H1 (cell line): ENCODE measurements around the gene PIK3C2G. TPM values are rescaled to one million over a fixed set of nuclear protein-coding genes. Genes with fewer than 3 reads are reported as not detected.
A peak's percentile ranks its signal among the peaks of the same experiment; 100 is the strongest.

Experiments used
- CTCF ChIA-PET: fragments of 300-600 bp; sonication (Branson Sonifier 250); formaldehyde crosslinking; loops from one replicate; lab custom pipeline; 2021; ENCODE audit not compliant: partially characterized antibody; lab: Charles Lee
- POLR2A ChIA-PET: fragments of 300-600 bp; sonication (Branson Sonifier 250); formaldehyde crosslinking; loops from one replicate; lab custom pipeline; 2021; ENCODE audit warnings: inconsistent platforms; ENCODE audit not compliant: partially characterized antibody; lab: Charles Lee
- DNase-seq, 2 experiments: peaks; one replicate each; pipeline versions ENCODE4 v3.0.0 to v3.0.0-alpha.2; 2010 to 2022; ENCODE audit warnings: low spot score in 2 of 2, low read depth in 1 of 2, mixed read lengths in 1 of 2
- FAIRE-seq: peaks from 2 replicates; lab custom pipeline; 2011; peaks lifted over from hg19 to GRCh38; lab: Jason Lieb, UNC
- H2AFZ ChIP-seq: 2 replicates; pipeline ENCODE4 v1.8.1; 2012; ENCODE audit warnings: low read length, inconsistent platforms
- H2AK5ac ChIP-seq: 2 replicates; pipeline ENCODE4 v1.6.1; 2013; ENCODE audit warnings: low read depth, low read length
- H2BK120ac ChIP-seq: replicated peaks from 2 replicates; pipeline ENCODE3; 2013; ENCODE audit warnings: low read depth, low read length, inconsistent platforms
- H2BK12ac ChIP-seq: 2 replicates; pipeline ENCODE4 v1.6.1; 2013; ENCODE audit warnings: low read depth, low read length
- H2BK15ac ChIP-seq: 2 replicates; pipeline ENCODE4 v1.6.1; 2013; ENCODE audit warnings: low read length
- H2BK20ac ChIP-seq: 2 replicates; pipeline ENCODE4 v1.6.1; 2013; ENCODE audit warnings: low read length
- H2BK5ac ChIP-seq: 2 replicates; pipeline ENCODE4 v1.6.1; 2013; ENCODE audit warnings: low read depth, low read length
- H3K14ac ChIP-seq: 2 replicates; pipeline ENCODE4 v1.6.1; 2013; ENCODE audit warnings: inconsistent platforms; ENCODE audit not compliant: insufficient read length
- H3K18ac ChIP-seq: 2 replicates; pipeline ENCODE4 v1.6.1; 2013; ENCODE audit warnings: low read length; ENCODE audit errors: extremely low read depth
- H3K23ac ChIP-seq: 2 replicates; pipeline ENCODE4 v1.6.1; 2013; ENCODE audit warnings: inconsistent platforms; ENCODE audit not compliant: insufficient read length
- H3K23me2 ChIP-seq: 2 replicates; pipeline ENCODE4 v1.6.1; 2013; ENCODE audit warnings: low read depth, low read length
- H3K27ac ChIP-seq: 2 replicates; pipeline ENCODE4 v1.6.1; 2011; ENCODE audit warnings: low read depth, low read length, inconsistent platforms
- H3K27me3 ChIP-seq, 4 experiments: replicated peaks in 1 of 4; 1 replicate in 1 of 4; 2 replicates in 3 of 4; pipeline versions ENCODE4 v1.6.1 to v1.8.1; 2011 to 2013; ENCODE audit warnings: low read length in 3 of 4, mild to moderate bottlenecking in 3 of 4, inconsistent platforms in 2 of 4, mixed read lengths in 2 of 4, moderate library complexity in 1 of 4; ENCODE audit not compliant: control insufficient read depth in 3 of 4, insufficient read depth in 3 of 4; ENCODE audit errors: extremely low read depth in 1 of 4
- H3K36me3 ChIP-seq, 4 experiments: 2 replicates each; pipeline versions ENCODE4 v1.6.1 to v1.8.1; 2011 to 2013; ENCODE audit warnings: mild to moderate bottlenecking in 4 of 4, low read length in 3 of 4, moderate library complexity in 2 of 4, control low read depth in 1 of 4, inconsistent platforms in 1 of 4; ENCODE audit not compliant: insufficient read depth in 4 of 4, control insufficient read depth in 2 of 4
- H3K4ac ChIP-seq: replicated peaks from 2 replicates; pipeline ENCODE3; 2013; ENCODE audit warnings: low read length, low read depth, mixed read lengths, inconsistent platforms; ENCODE audit not compliant: insufficient read length
- H3K4me1 ChIP-seq, 4 experiments: replicated peaks in 1 of 4; 1 replicate in 1 of 4; 2 replicates in 3 of 4; pipeline versions ENCODE4 v1.6.1 to v1.8.1; 2011 to 2013; ENCODE audit warnings: low read length in 3 of 4, inconsistent platforms in 2 of 4, mixed read lengths in 1 of 4; ENCODE audit not compliant: insufficient read depth in 4 of 4, control insufficient read depth in 3 of 4
- H3K4me2 ChIP-seq, 2 experiments: 2 replicates each; pipeline versions ENCODE4 v1.6.1 to v1.8.1; 2011 to 2013; ENCODE audit warnings: low read depth in 2 of 2, low read length in 2 of 2, control low read depth in 1 of 2, inconsistent platforms in 1 of 2, mild to moderate bottlenecking in 1 of 2; ENCODE audit not compliant: insufficient read depth in 1 of 2
- H3K4me3 ChIP-seq, 4 experiments: fragments of 200-600, 300-600 bp in 1 of 4; sonication (generic), shearing (Covaris generic), sonication (Bioruptor Twin) in 1 of 4; 2 replicates each; pipeline versions ENCODE4 v1.5.1 to v1.8.1; 2011 to 2016; ENCODE audit warnings: low read length in 4 of 4, low read depth in 3 of 4, control low read depth in 2 of 4, inconsistent platforms in 2 of 4, mild to moderate bottlenecking in 2 of 4, mixed read lengths in 1 of 4, moderate library complexity in 1 of 4; ENCODE audit not compliant: insufficient read depth in 2 of 4; ENCODE audit errors: extremely low read depth in 1 of 4
- H3K56ac ChIP-seq: replicated peaks from 2 replicates; pipeline ENCODE3; 2013; ENCODE audit warnings: low read depth, mild to moderate bottlenecking, mixed read lengths, low read length, inconsistent platforms; ENCODE audit not compliant: insufficient read length
- H3K79me1 ChIP-seq: 2 replicates; pipeline ENCODE4 v1.6.1; 2013; ENCODE audit warnings: low read depth, low read length, control low read depth
- H3K79me2 ChIP-seq, 2 experiments: 2 replicates each; pipeline versions ENCODE4 v1.6.1 to v1.8.1; 2012 to 2013; ENCODE audit warnings: low read length in 2 of 2, mild to moderate bottlenecking in 2 of 2, inconsistent platforms in 1 of 2; ENCODE audit not compliant: insufficient read depth in 2 of 2, control insufficient read depth in 1 of 2
- H3K9ac ChIP-seq, 4 experiments: replicated peaks in 1 of 4; 1 replicate in 1 of 4; 2 replicates in 3 of 4; pipeline versions ENCODE4 v1.6.1 to v1.8.1; 2011 to 2013; ENCODE audit warnings: low read depth in 3 of 4, low read length in 3 of 4, control low read depth in 2 of 4, mild to moderate bottlenecking in 2 of 4, moderate library complexity in 2 of 4, inconsistent platforms in 1 of 4; ENCODE audit errors: extremely low read depth in 1 of 4
- H3K9me3 ChIP-seq, 2 experiments: 2 replicates each; pipeline versions ENCODE4 v1.6.1 to v1.8.1; 2012 to 2013; ENCODE audit warnings: mild to moderate bottlenecking in 2 of 2, moderate library complexity in 2 of 2, control low read depth in 1 of 2, inconsistent platforms in 1 of 2, low read depth in 1 of 2, low read length in 1 of 2, mixed read lengths in 1 of 2; ENCODE audit not compliant: insufficient read depth in 2 of 2
- H4K20me1 ChIP-seq, 2 experiments: replicated peaks in 1 of 2; 2 replicates each; pipeline versions ENCODE3 to v1.8.1; 2011 to 2013; ENCODE audit warnings: inconsistent platforms in 2 of 2, low read length in 2 of 2, mild to moderate bottlenecking in 1 of 2; ENCODE audit not compliant: insufficient read depth in 2 of 2, control insufficient read depth in 1 of 2
- H4K5ac ChIP-seq: 2 replicates; pipeline ENCODE4 v1.6.1; 2013; ENCODE audit warnings: low read length, low read depth, mixed read lengths, inconsistent platforms; ENCODE audit not compliant: insufficient read length
- H4K8ac ChIP-seq: 2 replicates; pipeline ENCODE4 v1.8.0; 2013; ENCODE audit warnings: mild to moderate bottlenecking, moderate library complexity, low read length, inconsistent platforms; ENCODE audit not compliant: insufficient read depth; ENCODE audit errors: extremely low read depth
- H4K91ac ChIP-seq: replicated peaks from 2 replicates; pipeline ENCODE3; 2013; ENCODE audit warnings: low read length, mixed read lengths, inconsistent platforms; ENCODE audit not compliant: insufficient read length
- ASH2L ChIP-seq: fragments of 200-600, 300-600 bp; sonication (generic); IDR thresholded peaks from one replicate; pipeline ENCODE4 v1.7.1; 2017; ENCODE audit warnings: low read length
- CBX5 ChIP-seq: fragments of 300-800, 300-1000 bp; sonication (generic); IDR thresholded peaks from 2 replicates; pipeline ENCODE4 v1.7.1; 2016; ENCODE audit warnings: antibody characterized with exemption, low read length, low read depth
- CTBP2 ChIP-seq: IDR thresholded peaks from 2 replicates; pipeline ENCODE4 v1.7.0; 2011; ENCODE audit warnings: borderline replicate concordance, mild to moderate bottlenecking, moderate library complexity, mixed read lengths, low read length; ENCODE audit not compliant: insufficient read depth, insufficient read length
- GTF2F1 ChIP-seq: IDR thresholded peaks from 2 replicates; pipeline ENCODE4 v1.6.1; 2012; ENCODE audit warnings: low read depth, low read length, improper control_type of control experiment, borderline replicate concordance
- KDM1A ChIP-seq: fragments of 200-600, 300-600 bp; sonication (generic); IDR thresholded peaks from 2 replicates; pipeline ENCODE4 v1.7.1; 2016; ENCODE audit warnings: mild to moderate bottlenecking, low read length, borderline replicate concordance
- KDM5A ChIP-seq: fragments of 200-600 bp; IDR thresholded peaks from 2 replicates; pipeline ENCODE4 v1.7.1; 2012; ENCODE audit warnings: mild to moderate bottlenecking, low read length, inconsistent platforms, mixed read lengths
- POLR2A ChIP-seq, 2 experiments: IDR thresholded peaks; 1 replicate in 1 of 2; 2 replicates in 1 of 2; pipeline ENCODE4 v1.6.1; 2011; ENCODE audit warnings: low read depth in 2 of 2, low read length in 2 of 2, mild to moderate bottlenecking in 2 of 2; ENCODE audit errors: control extremely low read depth in 1 of 2
- RBBP5 ChIP-seq: IDR thresholded peaks from 2 replicates; pipeline ENCODE4 v1.7.1; 2012; ENCODE audit warnings: low read depth, mild to moderate bottlenecking, inconsistent platforms, low read length, moderate library complexity, borderline replicate concordance
- SIN3A ChIP-seq, 2 experiments: IDR thresholded peaks in 1 of 2; conservative IDR thresholded peaks in 1 of 2; 2 replicates each; pipeline ENCODE4 v1.6.1; 2011 to 2012; ENCODE audit warnings: low read length in 2 of 2, improper control_type of control experiment in 1 of 2, low read depth in 1 of 2, mild to moderate bottlenecking in 1 of 2
- SP1 ChIP-seq: IDR thresholded peaks from 2 replicates; pipeline ENCODE4 v1.6.1; 2011; ENCODE audit warnings: low read depth, low read length
- SRF ChIP-seq: IDR thresholded peaks from 2 replicates; pipeline ENCODE4 v1.6.1; 2011; ENCODE audit warnings: mild to moderate bottlenecking, low read depth, low read length, moderate library complexity
- SUZ12 ChIP-seq: fragments of 200-600 bp; sonication (generic); IDR thresholded peaks from 2 replicates; pipeline ENCODE4 v1.6.1; 2012; ENCODE audit warnings: mild to moderate bottlenecking, inconsistent platforms, low read length, moderate library complexity, mixed read lengths
- TAF1 ChIP-seq: IDR thresholded peaks from 2 replicates; pipeline ENCODE4 v1.6.1; 2011; ENCODE audit warnings: mild to moderate bottlenecking, low read depth, low read length
- USF2 ChIP-seq: IDR thresholded peaks from 2 replicates; pipeline ENCODE4 v1.6.1; 2011; ENCODE audit warnings: low read length, improper control_type of control experiment
- WGBS, 2 experiments: shearing (Covaris generic) in 1 of 2; methylation state at CpG; one replicate each; pipeline versions ENCODE4 v1.1.6 to v1.1.7; 2013 to 2015; ENCODE audit warnings: low lambda C conversion rate in 2 of 2, mixed read lengths in 2 of 2, inconsistent platforms in 1 of 2, low coverage in 1 of 2, missing lambda C conversion rate in 1 of 2; ENCODE audit not compliant: insufficient replicate concordance in 2 of 2, insufficient coverage in 1 of 2, insufficient read length in 1 of 2; ENCODE audit errors: extremely low coverage in 1 of 2, missing lambda C conversion rate in 1 of 2; 5-methylcytosine and 5-hydroxymethylcytosine counted together
- polyA plus RNA-seq, 7 experiments: library from polyadenylated mRNA; depleted of rRNA in 3 of 7; stranded (reverse) in 5 of 7; unstranded in 2 of 7; fragments of >200 nt in 5 of 7; fragments of 200-250 nt in 2 of 7; gene quantifications; 1 replicate in 5 of 7; 2 replicates in 1 of 7; 4 replicates in 1 of 7; pipeline versions ENCODE4 v1.2.1 to v1.2.3, GENCODE V29; 2011 to 2013; ENCODE audit warnings: missing spikeins in 2 of 7, mixed read lengths in 2 of 7
- total RNA-seq: library from RNA; stranded (reverse); fragmentation: NEBNext Ultra II Directional; extraction: Animal tissue kit (Norgen Biotek cat#: 25700); gene quantifications from 2 replicates; pipeline ENCODE4 v1.2.1, GENCODE V29; 2021

Gene PIK3C2G
- total and polyA plus RNA-seq, 2 of the 8 experiments (the other 6 are each of a cell fraction or from before 2014, with no cell fraction given): not detected

DNA sequence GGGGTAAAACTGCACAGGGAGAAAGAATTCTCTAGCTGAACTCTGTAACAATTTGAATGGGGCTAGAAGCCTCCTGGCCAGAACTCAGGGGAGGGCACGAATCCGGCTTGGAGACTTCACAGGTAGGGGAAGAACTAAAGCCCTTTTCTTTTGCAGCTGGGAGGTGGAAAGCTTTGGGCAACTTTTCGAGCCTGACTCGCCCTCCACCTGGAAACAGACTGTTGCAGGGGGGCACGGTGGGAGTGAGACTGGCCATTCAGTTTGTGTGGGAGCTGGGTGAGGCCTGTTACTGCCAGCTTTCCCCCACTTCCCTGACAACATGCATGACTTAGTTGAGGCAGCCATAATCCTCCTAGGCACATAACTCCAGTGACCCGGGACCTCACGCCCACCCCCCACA is 340.6 kb downstream of the PIK3C2G start:
- H4K20me1 ChIP-seq: no peaks in the 10 kb centered on the region
- no peak overlapping the region for H4K5ac ChIP-seq
- H3K4me1 ChIP-seq: no peaks in the 10 kb centered on the region
- POLR2A ChIA-PET: no interaction called here
- no peak overlapping the region for H4K8ac ChIP-seq
- no peak for FAIRE-seq
- H2BK120ac ChIP-seq: no peak overlapping the region
- H3K27ac ChIP-seq: no peak overlapping the region
- H3K14ac ChIP-seq: no peak overlapping the region
- H2AFZ ChIP-seq: peak overlapping the region; percentile 67; the same call in 1 of the 2 replicates
- CTCF ChIA-PET: interaction anchor here (0.6 to 0.8 kb wide), 2 partner anchors 19 to 29 kb away, joined by 3 read pairs; no protein-coding TSS in a partner anchor
- H4K91ac ChIP-seq: no peak overlapping the region
- no peak overlapping the region for H2BK5ac ChIP-seq
- no peaks in the 10 kb centered on the region for H3K9me3 ChIP-seq
- no peak overlapping the region for H3K4me2 ChIP-seq
- H3K4ac ChIP-seq: no peak overlapping the region
- H3K4me3 ChIP-seq: no peak overlapping the region
- WGBS, 2 experiments: 86% methylated on average over 7 of the region's 7 CpGs; no CpG with 5 or more reads in 1 of the 2 experiments
- H3K9ac ChIP-seq: no peak overlapping the region
- H3K18ac ChIP-seq: no peak overlapping the region
- H2AK5ac ChIP-seq: no peak overlapping the region
- H3K56ac ChIP-seq: no peak overlapping the region
- H3K79me1 ChIP-seq: no peaks in the 10 kb centered on the region
- no peak overlapping the region for H2BK12ac ChIP-seq
- H2BK20ac ChIP-seq: no peak overlapping the region
- no peaks in the 10 kb centered on the region for H3K79me2 ChIP-seq
- DNase-seq: no peak
- H3K23me2 ChIP-seq: no peaks in the 10 kb centered on the region
- no peaks in the 10 kb centered on the region for H3K27me3 ChIP-seq
- H2BK15ac ChIP-seq: no peak overlapping the region
- H3K23ac ChIP-seq: no peak overlapping the region
- H3K36me3 ChIP-seq: no peaks in the 10 kb centered on the region
- TF ChIP-seq USF2: no peak
- no peak for TF ChIP-seq SUZ12
- no peak for TF ChIP-seq RBBP5
- TF ChIP-seq SP1: no peak
- no peak for TF ChIP-seq TAF1
- TF ChIP-seq CTBP2: no peak
- TF ChIP-seq SRF: no peak
- TF ChIP-seq GTF2F1: no peak
- TF ChIP-seq KDM1A: no peak
- no peak for TF ChIP-seq POLR2A (IDR thresholded peaks at IDR 0.05; ENCODE audit: control extremely low read depth in 1 of 2, low read depth in 2 of 2, low read length in 2 of 2)
- no peak for TF ChIP-seq ASH2L
- no peak for TF ChIP-seq KDM5A
- no peak for TF ChIP-seq SIN3A (conservative IDR thresholded peaks at IDR 0.05 in 1 of 2, IDR thresholded peaks at IDR 0.05 in 1 of 2; ENCODE audit: low read depth in 1 of 2, low read length in 2 of 2)
- no peak for TF ChIP-seq CBX5
